Posterior vena cava (tissue), 2 donors: ENCODE results near the gene ALPK3. TPM values are rescaled to one million over a fixed set of nuclear protein-coding genes. Genes with fewer than 3 reads are reported as not detected.
A peak's percentile ranks its signal among the peaks of the same experiment; 100 is the strongest.

ENCODE experiments used
- DNase-seq: peaks from one replicate; pipeline ENCODE4 v3.0.0-alpha.2; 2020; ENCODE audit warnings: low spot score
- intact Hi-C, 2 donors: fragments of 100-400 bp; cut with DNase I; formaldehyde crosslinking; loops; one replicate each; pipeline versions ENCODE4 v1.14.1 to v1.14.2; 2022 to 2023
- total RNA-seq, 2 donors: library from RNA; stranded (reverse); fragmentation: NEBNext Ultra II Directional; extraction: Animal tissue kit (Norgen Biotek cat#: 25700); gene quantifications; one replicate each; pipeline ENCODE4 v1.2.1, GENCODE V29; 2021
- donor health status: DM: yes; HTN: yes; CAD: no.
- donor health status: DM: yes; HTN: yes; CAD: no.

ALPK3 gene
- total RNA-seq, 2 donors from 2014 or later: 18.6 to 27.3 TPM

DNA sequence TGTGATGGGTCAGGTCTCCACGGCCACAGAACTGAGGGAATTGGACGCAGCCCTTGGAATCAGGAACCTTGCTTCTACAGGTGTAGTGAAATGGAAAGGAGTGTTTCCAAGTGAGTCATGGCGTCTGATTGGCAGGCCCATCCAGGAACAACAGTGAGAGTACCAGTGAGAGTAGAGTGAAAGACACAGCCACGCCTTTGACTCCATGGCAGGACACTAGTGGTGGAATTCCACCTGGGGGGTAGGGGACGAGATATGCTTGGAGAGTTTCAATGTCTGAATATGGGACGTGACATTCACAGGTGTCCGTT is 64.3 kb downstream of the ALPK3 start:
- intact Hi-C loops: loop anchor here in 1 of 2 donors (5.0 kb wide), 1 partner anchor 41 kb away; no protein-coding TSS in a partner anchor
- DNase-seq: peak; percentile 47

DNA sequence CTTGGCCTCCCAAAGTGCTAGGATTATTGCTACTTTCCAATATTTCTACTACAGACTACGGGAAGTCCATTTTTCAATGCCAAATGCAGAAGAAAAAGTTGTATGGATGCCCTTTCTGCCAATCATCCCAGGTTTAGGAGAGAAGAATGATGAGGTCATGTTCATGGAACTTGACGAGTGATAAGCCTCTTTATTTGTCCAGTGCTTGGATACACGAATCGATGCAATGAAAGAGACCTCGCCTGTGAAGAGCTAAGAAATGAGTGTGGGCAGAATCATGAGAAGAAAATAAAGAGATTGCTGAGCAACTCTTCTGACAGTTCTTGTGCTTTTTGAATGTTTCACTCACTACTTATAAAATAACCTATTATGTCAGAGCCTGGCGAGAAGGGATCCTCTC is 66.3 kb downstream of the ALPK3 start:
- intact Hi-C loops: loop anchor here in 1 of 2 donors (5.0 kb wide), 1 partner anchor 39 kb away; no protein-coding TSS in a partner anchor
- no peak for DNase-seq

DNA sequence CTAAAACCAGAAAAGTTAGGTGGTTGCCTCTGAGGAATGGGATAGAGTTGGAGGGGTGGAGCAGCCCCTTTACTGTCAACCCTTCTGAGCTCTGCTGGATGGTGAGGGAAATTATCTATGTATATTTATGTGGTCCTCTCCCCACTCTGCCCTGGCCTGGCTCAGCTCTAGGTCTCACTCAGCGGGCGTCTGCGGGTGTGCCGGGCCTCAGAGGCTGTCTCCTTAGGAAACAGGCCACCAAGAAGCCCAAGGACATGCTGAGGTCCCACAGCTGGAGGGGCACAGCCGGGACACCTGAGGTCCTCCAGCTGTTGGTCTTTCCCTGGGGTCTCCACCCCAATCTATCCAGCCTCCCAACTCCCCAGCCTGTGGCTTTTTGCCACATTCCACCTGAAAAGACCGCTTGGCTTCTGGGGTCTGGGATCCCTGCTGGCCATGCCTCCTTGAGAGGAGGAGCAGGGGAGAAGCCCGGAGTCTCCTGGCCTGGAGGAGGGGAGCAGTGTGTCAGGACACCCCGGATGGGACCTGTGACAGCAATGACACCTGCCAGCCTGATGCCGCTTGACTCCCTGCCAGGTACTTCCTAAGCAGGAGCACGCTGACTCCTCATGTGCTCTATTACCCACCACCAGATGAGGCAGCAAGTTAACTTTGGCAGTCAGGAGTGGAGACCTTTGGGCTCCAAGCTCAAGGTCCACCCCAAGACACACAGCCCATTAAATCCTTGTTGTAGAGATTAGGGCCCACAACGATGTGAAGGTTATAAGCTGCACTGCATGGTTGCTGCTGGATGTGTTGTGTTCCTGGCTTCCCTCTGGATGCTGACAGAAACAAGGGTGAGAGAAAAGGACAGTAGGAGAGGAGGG is 67.0 kb downstream of the ALPK3 start, which contains the start of gene SLC28A1:
TSS of gene SLC28A1 (plus strand) at position 747 of the 866 bp plus-strand sequence. CDS start 3,099 bp downstream, outside the sequence.
- no peak for DNase-seq
- intact Hi-C loops: loop anchor here in 1 of 2 donors (5.0 kb wide), 1 partner anchor 38 kb away; no protein-coding TSS in a partner anchor

DNA sequence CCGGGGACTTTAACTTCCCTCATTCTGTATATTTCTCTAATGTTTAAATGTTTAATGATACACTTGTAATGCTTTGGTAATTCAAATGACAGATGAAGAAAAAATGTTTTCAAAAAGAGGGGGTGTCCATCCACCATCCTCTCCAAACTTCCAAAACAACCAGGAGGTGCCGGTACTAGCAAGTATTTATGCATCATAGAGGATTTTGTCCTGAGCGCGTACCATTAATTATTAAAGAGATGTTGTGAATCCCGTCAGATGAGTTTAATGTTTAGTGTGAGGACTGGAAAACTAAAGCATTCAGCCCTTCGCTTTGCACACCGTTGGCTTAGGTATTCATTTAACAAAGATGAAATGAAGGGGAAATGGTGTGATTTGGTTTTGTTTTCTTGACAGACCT is 68.6 kb downstream of the ALPK3 start:
- intact Hi-C loops: no loop called here
- DNase-seq: no peak

GRCh38 chr15:84886211-84886983 is 69.2 kb downstream of the ALPK3 start:
- no peak for DNase-seq
- intact Hi-C loops: no loop called here

GRCh38 chr15:84886984-84887299 is 69.8 kb downstream of the ALPK3 start:
- DNase-seq: no peak
- intact Hi-C loops: no loop called here

- intact Hi-C loops: no loop called here
- no peak for DNase-seq
These were observed 70.8 kb downstream of the ALPK3 start for GRCh38 chr15:84887938-84888337.

DNA sequence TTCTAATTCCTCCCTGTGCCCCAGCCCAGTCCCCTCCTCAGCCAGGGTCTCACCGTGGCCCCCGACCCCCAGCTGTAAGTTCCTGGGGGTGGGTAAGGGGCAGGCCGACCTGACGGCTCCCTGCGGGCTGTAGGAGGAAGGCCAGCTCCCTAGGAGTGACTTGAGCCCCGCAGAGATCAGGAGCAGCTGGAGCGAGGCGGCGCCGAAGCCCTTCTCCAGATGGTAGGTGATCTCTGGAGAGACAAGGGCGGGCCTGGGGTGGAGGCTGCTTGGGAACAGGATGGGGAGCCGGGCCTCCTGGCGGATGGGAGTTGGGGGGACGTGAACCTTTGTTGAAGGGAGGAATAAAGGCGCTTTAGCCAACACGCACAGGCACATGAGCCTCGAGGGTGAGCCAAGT is 71.5 kb downstream of the ALPK3 start:
- DNase-seq: no peak
- intact Hi-C loops: no loop called here

GRCh38 chr15:84889313-84889990 is 72.3 kb downstream of the ALPK3 start:
- no peak for DNase-seq
- intact Hi-C loops: no loop called here

GRCh38 chr15:84889991-84890669 is 73.0 kb downstream of the ALPK3 start:
- no peak for DNase-seq
- intact Hi-C loops: no loop called here

DNA sequence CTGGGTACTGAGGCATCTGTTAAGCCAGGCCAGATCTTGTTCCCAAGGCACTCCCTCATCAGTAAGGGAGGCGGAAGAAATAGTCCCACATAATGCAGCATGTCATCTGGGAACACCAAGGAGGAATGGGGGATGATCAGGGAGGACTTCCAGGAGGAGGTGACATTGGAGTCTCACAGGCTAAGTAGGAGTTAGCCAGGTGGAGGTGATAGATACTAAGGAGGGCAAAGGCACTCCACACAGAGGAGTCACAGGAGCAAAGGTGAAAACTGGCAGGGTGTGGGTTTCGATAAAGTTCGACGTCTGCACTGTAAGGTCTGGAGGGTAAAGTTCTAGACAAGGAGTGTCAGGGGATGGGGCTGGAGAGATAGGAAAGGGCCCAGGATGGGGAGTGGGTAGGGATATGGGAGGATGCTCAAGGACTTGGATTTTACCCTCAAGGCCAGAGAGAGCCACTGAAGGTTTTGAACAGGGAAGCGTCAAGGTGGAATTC is 73.6 kb downstream of the ALPK3 start:
- intact Hi-C loops: no loop called here
- no peak for DNase-seq

- DNase-seq: no peak
- intact Hi-C loops: no loop called here
These were observed 74.2 kb downstream of the ALPK3 start for GRCh38 chr15:84891339-84891738.

- intact Hi-C loops: no loop called here
- DNase-seq: no peak
These were observed 75.7 kb downstream of the ALPK3 start for GRCh38 chr15:84892786-84893307.

- intact Hi-C loops: no loop called here
- DNase-seq: no peak
These were observed 76.5 kb downstream of the ALPK3 start for GRCh38 chr15:84893607-84894006.

DNA sequence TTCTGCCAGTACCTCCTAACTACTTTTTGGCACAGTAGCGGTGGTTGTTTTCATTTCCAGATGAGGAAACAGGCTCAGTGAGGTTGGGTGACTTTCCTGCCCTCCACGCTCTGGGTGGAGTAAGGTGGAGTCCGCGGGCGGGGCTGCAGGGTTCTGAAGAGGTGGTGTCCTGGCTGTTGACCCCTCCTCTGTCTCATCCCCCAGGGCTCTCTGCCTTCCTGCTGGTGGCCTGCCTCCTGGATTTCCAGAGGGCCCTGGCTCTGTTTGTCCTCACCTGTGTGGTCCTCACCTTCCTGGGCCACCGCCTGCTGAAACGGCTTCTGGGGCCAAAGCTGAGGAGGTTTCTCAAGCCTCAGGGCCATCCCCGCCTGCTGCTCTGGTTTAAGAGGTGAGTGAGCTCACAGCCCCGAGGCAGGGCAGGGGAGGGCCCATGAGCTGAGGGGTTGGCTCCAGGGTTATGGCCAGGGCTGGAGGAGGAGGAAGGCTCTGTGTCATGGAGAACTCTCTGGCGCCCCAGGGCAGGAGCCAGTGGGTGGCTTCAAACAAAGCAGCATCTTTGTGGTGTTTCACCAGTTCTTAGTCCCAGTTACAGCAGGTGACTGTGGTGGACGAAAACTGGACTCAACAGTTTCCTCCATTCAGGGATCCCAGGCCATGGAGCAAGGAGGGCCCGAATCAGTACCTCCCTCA is 77.7 kb downstream of the ALPK3 start:
- intact Hi-C loops: no loop called here
- no peak for DNase-seq

GRCh38 chr15:84898761-84899160 is 81.6 kb downstream of the ALPK3 start:
- intact Hi-C loops: no loop called here
- DNase-seq: no peak

- intact Hi-C loops: no loop called here
- DNase-seq: no peak
These were observed 82.6 kb downstream of the ALPK3 start for GRCh38 chr15:84899750-84900149.

- intact Hi-C loops: no loop called here
- DNase-seq: no peak
These were observed 84.4 kb downstream of the ALPK3 start for GRCh38 chr15:84901540-84901939.

DNA sequence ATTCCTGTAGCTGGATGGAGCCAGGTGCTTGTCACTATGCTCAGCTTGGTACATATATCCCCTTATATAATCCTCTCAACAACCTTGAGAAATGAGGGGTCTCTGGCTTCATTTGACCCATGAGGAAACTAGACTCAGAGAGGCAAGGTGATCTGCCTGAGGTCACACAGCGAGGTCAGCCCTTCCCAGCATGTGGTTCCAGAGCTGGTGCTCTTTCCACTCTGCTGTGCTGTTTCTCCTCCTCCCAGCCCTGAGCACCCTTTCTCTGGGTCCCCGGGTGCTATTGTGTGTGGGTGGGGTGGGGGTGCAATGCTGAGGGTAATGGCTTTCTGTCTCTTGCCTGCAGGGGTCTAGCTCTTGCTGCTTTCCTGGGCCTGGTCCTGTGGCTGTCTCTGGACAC is 86.6 kb downstream of the ALPK3 start:
- intact Hi-C loops: no loop called here
- DNase-seq: no peak
